HEK293 (cell line): ENCODE data around the gene PALD1.

Source experiments
- CTCF ChIA-PET: fragments of 350-600 bp; formaldehyde crosslinking; extraction: SDS; loops from one replicate; lab custom pipeline; 2021; ENCODE audit warnings: antibody characterized with exemption; lab: Yijun Ruan, JAX
- POLR2A ChIA-PET: fragments of 300-600 bp; formaldehyde crosslinking; extraction: SDS; loops from one replicate; lab custom pipeline; 2020; ENCODE audit warnings: antibody characterized with exemption, inconsistent platforms; lab: Yijun Ruan, JAX
- H3K27ac ChIP-seq: fragments of 200-500 bp; sonication (Bioruptor generic); 2 replicates; pipeline ENCODE4 v1.5.1; 2014; ENCODE audit warnings: low read depth, low read length, control low read depth, inconsistent platforms; ENCODE audit errors: extremely low read depth
- H3K36me3 ChIP-seq, 2 experiments: fragments of 200-500 bp in 1 of 2; sonication (Bioruptor generic) in 1 of 2; 1 replicate in 1 of 2; 2 replicates in 1 of 2; pipeline ENCODE4 v1.5.1; 2014 to 2017; ENCODE audit warnings: inconsistent platforms in 2 of 2, low read length in 2 of 2; ENCODE audit not compliant: control insufficient read depth in 2 of 2, insufficient read depth in 1 of 2
- H3K4me1 ChIP-seq: fragments of 200-500 bp; sonication (Bioruptor generic); 2 replicates; pipeline ENCODE4 v1.5.1; 2014; ENCODE audit warnings: mild to moderate bottlenecking, low read length, inconsistent platforms; ENCODE audit not compliant: control insufficient read depth, insufficient read depth
- H3K4me3 ChIP-seq: 2 replicates; pipeline ENCODE4 v1.5.1; 2011; ENCODE audit warnings: low read depth, mild to moderate bottlenecking, control low read depth, low read length, moderate library complexity
- H3K9me3 ChIP-seq: fragments of 200-500 bp; sonication (Bioruptor generic); 2 replicates; pipeline ENCODE4 v1.5.1; 2014; ENCODE audit warnings: low read depth, low read length, inconsistent platforms; ENCODE audit not compliant: control insufficient read depth, insufficient read depth
- BCL6B ChIP-seq: fragments of 450-650 bp; formaldehyde crosslinking; IDR thresholded peaks from 2 replicates; pipeline ENCODE4 v1.5.1; 2017; ENCODE audit warnings: missing biosample characterization, missing genetic modification characterization
- GFI1B ChIP-seq: fragments of 450-650 bp; formaldehyde crosslinking; IDR thresholded peaks from 2 replicates; pipeline ENCODE4 v1.5.1; 2016; ENCODE audit warnings: missing biosample characterization, missing genetic modification characterization
- IKZF3 ChIP-seq: fragments of 450-650 bp; IDR thresholded peaks from 2 replicates; pipeline ENCODE4 v1.5.0; 2018; ENCODE audit warnings: missing biosample characterization, mild to moderate bottlenecking, missing genetic modification characterization, moderate library complexity
- KLF10 ChIP-seq: fragments of 450-650 bp; IDR thresholded peaks from 2 replicates; pipeline ENCODE4 v1.5.1; 2018; ENCODE audit warnings: missing biosample characterization, mild to moderate bottlenecking, missing genetic modification characterization
- PRDM1 ChIP-seq: fragments of 450-650 bp; formaldehyde crosslinking; IDR thresholded peaks from 2 replicates; pipeline ENCODE4; 2016; ENCODE audit warnings: missing biosample characterization, missing genetic modification characterization
- SCRT1 ChIP-seq: fragments of 450-650 bp; formaldehyde crosslinking; IDR thresholded peaks from 2 replicates; pipeline ENCODE4 v1.5.1; 2016; ENCODE audit warnings: missing biosample characterization, missing genetic modification characterization, borderline replicate concordance
- SCRT2 ChIP-seq: fragments of 450-650 bp; formaldehyde crosslinking; IDR thresholded peaks from 2 replicates; pipeline ENCODE4 v1.5.1; 2016; ENCODE audit warnings: missing biosample characterization, missing genetic modification characterization
- TRIM28 ChIP-seq: IDR thresholded peaks from 2 replicates; pipeline ENCODE4 v1.6.1; 2011; ENCODE audit warnings: low read length, control low read depth, borderline replicate concordance
- ZIC2 ChIP-seq: fragments of 450-650 bp; formaldehyde crosslinking; IDR thresholded peaks from 2 replicates; pipeline ENCODE4 v1.5.1; 2016; ENCODE audit warnings: missing biosample characterization, missing genetic modification characterization
- ZNF138 ChIP-seq: fragments of 450-650 bp; formaldehyde crosslinking; IDR thresholded peaks from 2 replicates; pipeline ENCODE4 v1.5.1; 2016; ENCODE audit warnings: missing biosample characterization, missing genetic modification characterization, borderline replicate concordance
- ZNF2 ChIP-seq: fragments of 450-650 bp; formaldehyde crosslinking; IDR thresholded peaks from 2 replicates; pipeline ENCODE4 v1.5.1; 2016; ENCODE audit warnings: missing biosample characterization, missing genetic modification characterization
- ZNF23 ChIP-seq: fragments of 450-650 bp; formaldehyde crosslinking; IDR thresholded peaks from 2 replicates; pipeline ENCODE4 v1.5.1; 2016; ENCODE audit warnings: missing biosample characterization, missing genetic modification characterization, borderline replicate concordance
- ZNF335 ChIP-seq: fragments of 450-650 bp; formaldehyde crosslinking; conservative IDR thresholded peaks from 2 replicates; pipeline ENCODE4 v1.5.1; 2016; ENCODE audit warnings: missing biosample characterization, missing genetic modification characterization
- ZNF37A ChIP-seq: fragments of 450-650 bp; IDR thresholded peaks from 2 replicates; pipeline ENCODE4 v1.5.1; 2018; ENCODE audit warnings: missing biosample characterization, missing genetic modification characterization
- ZNF416 ChIP-seq: fragments of 450-650 bp; formaldehyde crosslinking; IDR thresholded peaks from 2 replicates; pipeline ENCODE4 v1.5.1; 2016; ENCODE audit warnings: missing biosample characterization, missing genetic modification characterization
- ZNF510 ChIP-seq: fragments of 450-650 bp; formaldehyde crosslinking; IDR thresholded peaks from 2 replicates; pipeline ENCODE4 v1.5.1; 2018; ENCODE audit warnings: mild to moderate bottlenecking, missing genetic modification characterization, missing biosample characterization; ENCODE audit not compliant: insufficient replicate concordance
- ZNF530 ChIP-seq: fragments of 450-650 bp; formaldehyde crosslinking; IDR thresholded peaks from 2 replicates; pipeline ENCODE4 v1.5.1; 2016; ENCODE audit warnings: low read depth, missing biosample characterization, missing genetic modification characterization
- ZNF658 ChIP-seq: fragments of 450-650 bp; formaldehyde crosslinking; IDR thresholded peaks from 2 replicates; pipeline ENCODE4; 2016; ENCODE audit warnings: missing biosample characterization, missing genetic modification characterization
- ZNF837 ChIP-seq: fragments of 450-650 bp; formaldehyde crosslinking; IDR thresholded peaks from 2 replicates; pipeline ENCODE4 v1.5.1; 2016; ENCODE audit warnings: missing biosample characterization, missing genetic modification characterization
- TF ChIP-seq, protein P1 (sequence below): fragments of 450-650 bp; formaldehyde crosslinking; IDR thresholded peaks from 2 replicates; pipeline ENCODE4 v1.5.1; 2016; ENCODE audit warnings: missing biosample characterization, missing genetic modification characterization
- TF ChIP-seq, protein P2 (sequence below): fragments of 450-650 bp; formaldehyde crosslinking; IDR thresholded peaks from 2 replicates; pipeline ENCODE4; 2016; ENCODE audit warnings: missing biosample characterization, missing genetic modification characterization
- TF ChIP-seq, protein P3 (sequence below): fragments of 450-650 bp; formaldehyde crosslinking; IDR thresholded peaks from 2 replicates; pipeline ENCODE4 v1.5.1; 2016; ENCODE audit warnings: missing biosample characterization, missing genetic modification characterization

The PALD1 gene

GRCh38 chr10:70584909-70585544 is 106.5 kb downstream of the PALD1 start (continued):
- TF ChIP-seq, protein P1, sequence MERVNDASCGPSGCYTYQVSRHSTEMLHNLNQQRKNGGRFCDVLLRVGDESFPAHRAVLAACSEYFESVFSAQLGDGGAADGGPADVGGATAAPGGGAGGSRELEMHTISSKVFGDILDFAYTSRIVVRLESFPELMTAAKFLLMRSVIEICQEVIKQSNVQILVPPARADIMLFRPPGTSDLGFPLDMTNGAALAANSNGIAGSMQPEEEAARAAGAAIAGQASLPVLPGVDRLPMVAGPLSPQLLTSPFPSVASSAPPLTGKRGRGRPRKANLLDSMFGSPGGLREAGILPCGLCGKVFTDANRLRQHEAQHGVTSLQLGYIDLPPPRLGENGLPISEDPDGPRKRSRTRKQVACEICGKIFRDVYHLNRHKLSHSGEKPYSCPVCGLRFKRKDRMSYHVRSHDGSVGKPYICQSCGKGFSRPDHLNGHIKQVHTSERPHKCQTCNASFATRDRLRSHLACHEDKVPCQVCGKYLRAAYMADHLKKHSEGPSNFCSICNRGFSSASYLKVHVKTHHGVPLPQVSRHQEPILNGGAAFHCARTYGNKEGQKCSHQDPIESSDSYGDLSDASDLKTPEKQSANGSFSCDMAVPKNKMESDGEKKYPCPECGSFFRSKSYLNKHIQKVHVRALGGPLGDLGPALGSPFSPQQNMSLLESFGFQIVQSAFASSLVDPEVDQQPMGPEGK, result peak; percentile 64
- TF ChIP-seq ZNF837 (tag by site-specific recombination), result no peak
- peak; percentile 76 for TF ChIP-seq ZNF335 (tag by site-specific recombination)
- no peak for TF ChIP-seq ZNF2 (tag by site-specific recombination)
- TF ChIP-seq, protein P2, sequence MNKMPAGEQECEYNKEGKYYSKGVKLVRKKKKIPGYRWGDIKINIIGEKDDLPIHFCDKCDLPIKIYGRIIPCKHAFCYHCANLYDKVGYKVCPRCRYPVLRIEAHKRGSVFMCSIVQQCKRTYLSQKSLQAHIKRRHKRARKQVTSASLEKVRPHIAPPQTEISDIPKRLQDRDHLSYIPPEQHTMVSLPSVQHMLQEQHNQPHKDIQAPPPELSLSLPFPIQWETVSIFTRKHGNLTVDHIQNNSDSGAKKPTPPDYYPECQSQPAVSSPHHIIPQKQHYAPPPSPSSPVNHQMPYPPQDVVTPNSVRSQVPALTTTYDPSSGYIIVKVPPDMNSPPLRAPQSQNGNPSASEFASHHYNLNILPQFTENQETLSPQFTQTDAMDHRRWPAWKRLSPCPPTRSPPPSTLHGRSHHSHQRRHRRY (tag by site-specific recombination), result no peak
- no peak for TF ChIP-seq ZNF658 (tag by site-specific recombination)
- TF ChIP-seq KLF10 (tag by site-specific recombination), result no peak
- TF ChIP-seq ZNF416 (tag by site-specific recombination), result no peak
- TF ChIP-seq SCRT2 (tag by site-specific recombination), result no peak
- no peak for TF ChIP-seq SCRT1 (tag by site-specific recombination)
- TF ChIP-seq ZNF510 (tag by site-specific recombination), result no peak
- TF ChIP-seq, protein P3, sequence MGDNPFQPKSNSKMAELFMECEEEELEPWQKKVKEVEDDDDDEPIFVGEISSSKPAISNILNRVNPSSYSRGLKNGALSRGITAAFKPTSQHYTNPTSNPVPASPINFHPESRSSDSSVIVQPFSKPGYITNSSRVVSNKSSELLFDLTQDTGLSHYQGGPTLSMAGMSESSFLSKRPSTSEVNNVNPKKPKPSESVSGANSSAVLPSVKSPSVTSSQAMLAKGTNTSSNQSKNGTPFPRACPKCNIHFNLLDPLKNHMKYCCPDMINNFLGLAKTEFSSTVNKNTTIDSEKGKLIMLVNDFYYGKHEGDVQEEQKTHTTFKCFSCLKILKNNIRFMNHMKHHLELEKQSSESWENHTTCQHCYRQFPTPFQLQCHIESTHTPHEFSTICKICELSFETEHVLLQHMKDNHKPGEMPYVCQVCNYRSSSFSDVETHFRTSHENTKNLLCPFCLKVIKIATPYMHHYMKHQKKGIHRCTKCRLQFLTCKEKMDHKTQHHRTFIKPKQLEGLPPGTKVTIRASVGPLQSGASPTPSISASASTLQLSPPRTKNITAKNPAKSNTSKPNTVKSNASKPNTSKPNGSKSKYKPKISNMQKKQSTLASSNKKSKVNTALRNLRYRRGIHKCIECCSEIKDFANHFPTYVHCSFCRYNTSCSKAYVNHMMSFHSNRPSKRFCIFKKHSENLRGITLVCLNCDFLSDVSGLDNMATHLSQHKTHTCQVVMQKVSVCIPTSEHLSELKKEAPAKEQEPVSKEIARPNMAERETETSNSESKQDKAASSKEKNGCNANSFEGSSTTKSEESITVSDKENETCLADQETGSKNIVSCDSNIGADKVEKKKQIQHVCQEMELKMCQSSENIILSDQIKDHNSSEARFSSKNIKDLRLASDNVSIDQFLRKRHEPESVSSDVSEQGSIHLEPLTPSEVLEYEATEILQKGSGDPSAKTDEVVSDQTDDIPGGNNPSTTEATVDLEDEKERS (tag by site-specific recombination), result no peak
- no peak for TF ChIP-seq PRDM1 (tag by site-specific recombination)
- TF ChIP-seq ZNF37A, result no peak
- no peak for TF ChIP-seq ZNF23
- no peak for TF ChIP-seq ZNF530
- no peak for TF ChIP-seq IKZF3 (tag by site-specific recombination)
- no peak for TF ChIP-seq ZNF138
- no peak for TF ChIP-seq BCL6B (tag by site-specific recombination)
- TF ChIP-seq TRIM28, result peak; percentile 78

DNA sequence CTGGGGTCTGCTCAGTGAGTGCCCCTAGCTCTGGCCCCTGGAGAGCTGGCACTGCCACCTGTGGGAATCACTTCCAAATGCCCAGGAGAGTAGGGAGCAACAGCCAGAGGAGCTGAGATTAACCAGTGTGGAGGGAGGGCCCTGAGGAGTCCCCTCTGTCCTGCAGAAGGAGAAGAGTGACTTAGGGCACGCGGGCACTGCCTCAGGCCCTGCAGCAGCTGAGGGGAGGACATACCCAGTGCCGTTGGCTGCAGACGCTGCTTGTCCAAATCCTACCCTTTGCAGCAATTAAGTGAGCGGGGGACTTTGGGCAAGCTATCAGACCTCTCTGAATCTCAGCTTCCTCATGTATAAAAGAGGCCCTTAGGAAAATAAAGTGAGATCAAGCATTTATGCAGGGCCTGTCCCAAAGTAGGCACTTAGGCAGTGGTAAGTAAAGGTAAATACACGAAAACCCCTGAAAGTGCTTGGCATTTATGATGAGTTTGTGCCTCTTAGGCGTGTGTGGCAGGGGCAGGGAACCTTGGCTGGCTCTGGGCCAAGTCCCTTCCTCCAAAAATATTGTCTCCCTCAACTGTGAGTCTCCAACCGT is 107.1 kb downstream of the PALD1 start:
- CTCF ChIA-PET, result interaction anchor here (0.6 to 1.8 kb wide), 6 partner anchors 9 to 1634 kb away, joined by 3 to 8 read pairs (median 4); no protein-coding TSS in a partner anchor
- H3K27ac ChIP-seq, result no peak overlapping the region
- POLR2A ChIA-PET, result interaction anchor here (0.9 to 2.1 kb wide), 2 partner anchors 9 to 15 kb away, joined by 4 to 8 read pairs; no protein-coding TSS in a partner anchor
- TF ChIP-seq ZIC2 (tag by site-specific recombination) (peak; percentile 34; the same call in 1 of the 2 replicates), GFI1B (tag by site-specific recombination) (no peak), SCRT2 (tag by site-specific recombination) (peak; percentile 82)
- no peak overlapping the region for H3K4me3 ChIP-seq
- no peaks in the 10 kb centered on the region for H3K9me3 ChIP-seq
- no peaks in the 10 kb centered on the region for H3K36me3 ChIP-seq
- peaks cover 11% of the 10 kb centered on the region for H3K4me1 ChIP-seq
